IMR-90 (cell line): ENCODE results near the gene B4GALT1. TPM values are rescaled to one million over a fixed set of nuclear protein-coding genes. Genes with fewer than 3 reads are reported as not detected.

Source experiments
- ATAC-seq: fragments of 200-7000 bp; cut with Tn5 transposase; 2 replicates; pipeline ENCODE4 v1.9.1; 2020; ENCODE audit warnings: low read depth, mild to moderate bottlenecking, moderate library complexity
- BruUV-seq: library from RNA; stranded (reverse); fragments of 400-500 nt; replicated peaks from 2 replicates; lab custom pipeline; 2021; lab: Mats Ljungman, UMichigan
- CTCF ChIA-PET: fragments of 300-600 bp; formaldehyde crosslinking; extraction: SDS; loops from one replicate; lab custom pipeline; 2021; ENCODE audit warnings: antibody characterized with exemption; lab: Yijun Ruan, JAX
- POLR2A ChIA-PET: fragments of 300-600 bp; sonication (Branson Sonifier 250); formaldehyde crosslinking; loops from one replicate; lab custom pipeline; 2022; ENCODE audit warnings: antibody characterized with exemption; ENCODE audit not compliant: unreplicated experiment; lab: Charles Lee
- DNase-seq: peaks from one replicate; pipeline ENCODE4 v3.0.0; 2013
- H2AFZ ChIP-seq: replicated peaks from 2 replicates; pipeline ENCODE3; 2013; ENCODE audit warnings: low read length, mild to moderate bottlenecking; ENCODE audit not compliant: poor library complexity
- H2AK5ac ChIP-seq: 2 replicates; pipeline ENCODE4 v1.6.1; 2013; ENCODE audit warnings: low read depth, low read length, inconsistent platforms
- H2AK9ac ChIP-seq: replicated peaks from 2 replicates; pipeline ENCODE3; 2013; ENCODE audit warnings: mild to moderate bottlenecking, low read depth, low read length, moderate library complexity; ENCODE audit not compliant: poor library complexity
- H2BK120ac ChIP-seq: 2 replicates; pipeline ENCODE4 v1.6.1; 2013; ENCODE audit warnings: low read depth, low read length, inconsistent platforms
- H2BK15ac ChIP-seq: 3 replicates; pipeline ENCODE4 v1.6.1; 2013; ENCODE audit warnings: low read depth, low read length, inconsistent platforms
- H2BK20ac ChIP-seq: 2 replicates; pipeline ENCODE4 v1.6.1; 2013; ENCODE audit warnings: low read depth, mild to moderate bottlenecking, inconsistent platforms, low read length, moderate library complexity
- H2BK5ac ChIP-seq: 2 replicates; pipeline ENCODE4 v1.6.1; 2013; ENCODE audit warnings: mild to moderate bottlenecking, low read depth, low read length, inconsistent platforms; ENCODE audit not compliant: poor library complexity, severe bottlenecking
- H3K14ac ChIP-seq: replicated peaks from 2 replicates; pipeline ENCODE4 v1.6.1; 2013; ENCODE audit warnings: low read depth, low read length, inconsistent platforms
- H3K18ac ChIP-seq: 2 replicates; pipeline ENCODE4 v1.6.1; 2013; ENCODE audit warnings: low read depth, low read length, control low read depth
- H3K23ac ChIP-seq: 2 replicates; pipeline ENCODE4 v1.6.1; 2013; ENCODE audit warnings: low read depth, low read length, inconsistent platforms
- H3K27ac ChIP-seq: 2 replicates; pipeline ENCODE4 v1.5.1; 2013; ENCODE audit warnings: mild to moderate bottlenecking, control low read depth, low read length; ENCODE audit not compliant: insufficient read depth
- H3K27me3 ChIP-seq: 2 replicates; pipeline ENCODE4 v1.6.1; 2013; ENCODE audit warnings: low read length; ENCODE audit not compliant: control insufficient read depth, insufficient read depth
- H3K36me3 ChIP-seq: 2 replicates; pipeline ENCODE4 v1.6.1; 2013; ENCODE audit warnings: low read length, mixed read lengths; ENCODE audit not compliant: control insufficient read depth, insufficient read depth
- H3K4ac ChIP-seq: 2 replicates; pipeline ENCODE4 v1.6.1; 2013; ENCODE audit warnings: low read depth, low read length, inconsistent platforms
- H3K4me1 ChIP-seq: 2 replicates; pipeline ENCODE4 v1.6.1; 2013; ENCODE audit warnings: low read length, mixed read lengths; ENCODE audit not compliant: control insufficient read depth, insufficient read depth
- H3K4me2 ChIP-seq: 2 replicates; pipeline ENCODE4 v1.6.1; 2013; ENCODE audit warnings: low read depth, mild to moderate bottlenecking, control low read depth, low read length, moderate library complexity
- H3K4me3 ChIP-seq: 2 replicates; pipeline ENCODE4 v1.5.1; 2013; ENCODE audit warnings: low read depth, mild to moderate bottlenecking, control low read depth, low read length, moderate library complexity; ENCODE audit not compliant: insufficient read depth
- H3K56ac ChIP-seq: 2 replicates; pipeline ENCODE4 v1.6.1; 2013; ENCODE audit warnings: low read length, inconsistent platforms; ENCODE audit not compliant: insufficient read depth; ENCODE audit errors: extremely low read depth
- H3K79me1 ChIP-seq, 2 experiments: 2 replicates each; pipeline ENCODE4 v1.6.1; 2013; ENCODE audit warnings: low read length in 2 of 2, inconsistent platforms in 1 of 2, low read depth in 1 of 2
- H3K9ac ChIP-seq: 2 replicates; pipeline ENCODE4 v1.6.1; 2013; ENCODE audit warnings: low read depth, low read length, control low read depth
- H3K9me1 ChIP-seq: 2 replicates; pipeline ENCODE4 v1.6.1; 2013; ENCODE audit warnings: low read length, inconsistent platforms; ENCODE audit not compliant: insufficient read depth
- H3K9me3 ChIP-seq: 2 replicates; pipeline ENCODE4 v1.6.1; 2013; ENCODE audit warnings: low read length; ENCODE audit not compliant: control insufficient read depth, insufficient read depth
- H4K20me1 ChIP-seq: 2 replicates; pipeline ENCODE4 v1.6.1; 2013; ENCODE audit warnings: low read length, inconsistent platforms; ENCODE audit not compliant: insufficient read depth
- H4K5ac ChIP-seq: 2 replicates; pipeline ENCODE4 v1.6.1; 2013; ENCODE audit warnings: mild to moderate bottlenecking, low read depth, low read length, control low read depth
- H4K8ac ChIP-seq, 2 experiments: 2 replicates each; pipeline ENCODE4 v1.6.1; 2013; ENCODE audit warnings: low read depth in 2 of 2, low read length in 2 of 2, control low read depth in 1 of 2, inconsistent platforms in 1 of 2
- H4K91ac ChIP-seq: 2 replicates; pipeline ENCODE4 v1.6.1; 2013; ENCODE audit warnings: low read depth, low read length, inconsistent platforms; ENCODE audit not compliant: insufficient read depth
- BHLHE40 ChIP-seq: fragments of 150-350 bp; IDR thresholded peaks from 2 replicates; pipeline ENCODE4 v1.6.1; 2016; ENCODE audit warnings: mild to moderate bottlenecking, low read depth, low read length
- CEBPB ChIP-seq: IDR thresholded peaks from 2 replicates; pipeline ENCODE4 v1.6.1; 2012; ENCODE audit warnings: low read depth, low read length, improper control_type of control experiment
- CHD1 ChIP-seq: IDR thresholded peaks from 2 replicates; pipeline ENCODE4 v1.6.1; 2012; ENCODE audit warnings: low read depth, low read length, improper control_type of control experiment
- ELK1 ChIP-seq: fragments of 150-350 bp; IDR thresholded peaks from 2 replicates; pipeline ENCODE4 v1.6.1; 2016; ENCODE audit warnings: low read depth, mild to moderate bottlenecking, low read length, moderate library complexity, borderline replicate concordance
- MAFK ChIP-seq: IDR thresholded peaks from 2 replicates; pipeline ENCODE4 v1.6.1; 2012; ENCODE audit warnings: low read depth, low read length, improper control_type of control experiment
- MAZ ChIP-seq: IDR thresholded peaks from 2 replicates; pipeline ENCODE4 v1.6.1; 2012; ENCODE audit warnings: low read depth, mild to moderate bottlenecking, low read length, improper control_type of control experiment, moderate library complexity, borderline replicate concordance
- MXI1 ChIP-seq: IDR thresholded peaks from 2 replicates; pipeline ENCODE4 v1.6.1; 2012; ENCODE audit warnings: low read depth, mild to moderate bottlenecking, low read length, moderate library complexity, borderline replicate concordance
- NFE2L2 ChIP-seq: fragments of 150-350 bp; IDR thresholded peaks from 2 replicates; pipeline ENCODE4 v1.6.1; 2016; ENCODE audit warnings: low read depth, mild to moderate bottlenecking, low read length
- RFX5 ChIP-seq: IDR thresholded peaks from 2 replicates; pipeline ENCODE4 v1.8.0; 2012; ENCODE audit warnings: low read depth, mild to moderate bottlenecking, low read length, moderate library complexity
- WGBS, 2 experiments: methylation state at CpG; one replicate each; pipeline versions ENCODE4 v1.1.5 to v1.1.7; 2013; ENCODE audit warnings: missing lambda C conversion rate in 2 of 2; ENCODE audit not compliant: insufficient read length in 1 of 2; ENCODE audit errors: extremely low coverage in 2 of 2; 5-methylcytosine and 5-hydroxymethylcytosine counted together
- dilution Hi-C: fragments of 300-500 bp; cut with HindIII; formaldehyde crosslinking; loops from one replicate; pipeline ENCODE4 v1.14.3; 2018; ENCODE audit warnings: low sequenced_read_pairs; ENCODE audit not compliant: unreplicated experiment
- in situ Hi-C: fragments of 300-500 bp; cut with MboI; formaldehyde crosslinking; loops from 3 replicates; pipeline ENCODE4 v1.14.3; 2019; ENCODE audit warnings: low sequenced_read_pairs, inconsistent platforms, mixed read lengths
- intact Hi-C: fragments of 100-400 bp; cut with micrococcal nuclease; formaldehyde crosslinking; loops from 2 replicates; pipeline ENCODE4 v1.10.0; 2022
- polyA plus RNA-seq, 3 experiments: library from polyadenylated mRNA; depleted of rRNA; stranded (reverse); fragments of >200 nt; gene quantifications; 2 replicates each; pipeline ENCODE4 v1.2.3, GENCODE V29; 2012; ENCODE audit warnings: low replicate concordance in 1 of 3
- total RNA-seq: library from RNA; depleted of rRNA; stranded (reverse); fragments of >200 nt; gene quantifications from 2 replicates; pipeline ENCODE4 v1.2.3, GENCODE V29; 2012

The B4GALT1 gene
- total and polyA plus RNA-seq, 2 of the 4 experiments (the other 2 are of a cell fraction) = 8.8 to 37.8 TPM

GRCh38 chr9:33202552-33203201 lies 35.5 kb upstream of the B4GALT1 start:
- Histone ChIP-seq H4K91ac (no peak overlapping the region), H3K79me1 (no peaks in the 10 kb centered on the region), H3K9ac (no peak overlapping the region), H2AK5ac (no peak overlapping the region), H2AK9ac (no peak overlapping the region), H4K5ac (no peak overlapping the region), H2BK15ac (no peak overlapping the region), H3K9me1 (no peaks in the 10 kb centered on the region), H3K14ac (no peak overlapping the region), H3K23ac (no peak overlapping the region), H4K8ac (no peak overlapping the region; a peak in 1 of 4 replicates), H3K4me2 (no peak overlapping the region), H3K56ac (no peak overlapping the region), H3K4ac (no peak overlapping the region), H2BK20ac (no peak overlapping the region), H2BK120ac (no peak overlapping the region), H2BK5ac (no peak overlapping the region), H3K18ac (no peak overlapping the region), H2AFZ (peak overlapping the region; percentile 14), H3K9me3 (no peaks in the 10 kb centered on the region), H4K20me1 (no peaks in the 10 kb centered on the region), H3K27ac (no peak overlapping the region), H3K36me3 (no peaks in the 10 kb centered on the region), H3K27me3 (peaks cover 19% of the 10 kb centered on the region), H3K4me3 (no peak overlapping the region), H3K4me1 (peaks cover 2% of the 10 kb centered on the region; the same call in 1 of the 2 replicates)
- ATAC-seq (peak; percentile 59), DNase-seq (peak; percentile 69)
- no TSS peak for BruUV-seq
- intact Hi-C loops (no loop called here), in situ Hi-C loops (no loop called here), dilution Hi-C loops (no loop called here)
- WGBS, 2 experiments = 63 to 100% methylated on average over 1 to 2 of the region's 11 CpGs
- ChIA-PET POLR2A (no interaction called here), CTCF (interaction anchor here (0.6 kb wide), 1 partner anchor 27 kb away, joined by 3 read pairs; no protein-coding TSS in a partner anchor)
- no peak for TF ChIP-seq ELK1
- TF ChIP-seq BHLHE40 = no peak
- TF ChIP-seq MXI1 = no peak
- no peak for TF ChIP-seq CHD1
- TF ChIP-seq CEBPB = no peak
- no peak for TF ChIP-seq RFX5
- no peak for TF ChIP-seq NFE2L2
- TF ChIP-seq MAZ = no peak
- no peak for TF ChIP-seq MAFK
